ENCODE data around the gene FIG4. TPM values are rescaled to one million over a fixed set of nuclear protein-coding genes. Genes with fewer than 3 reads are reported as not detected.

The FIG4 gene
- total RNA-seq, 1 donor from 2014 or later: 13.0 TPM

DNA sequence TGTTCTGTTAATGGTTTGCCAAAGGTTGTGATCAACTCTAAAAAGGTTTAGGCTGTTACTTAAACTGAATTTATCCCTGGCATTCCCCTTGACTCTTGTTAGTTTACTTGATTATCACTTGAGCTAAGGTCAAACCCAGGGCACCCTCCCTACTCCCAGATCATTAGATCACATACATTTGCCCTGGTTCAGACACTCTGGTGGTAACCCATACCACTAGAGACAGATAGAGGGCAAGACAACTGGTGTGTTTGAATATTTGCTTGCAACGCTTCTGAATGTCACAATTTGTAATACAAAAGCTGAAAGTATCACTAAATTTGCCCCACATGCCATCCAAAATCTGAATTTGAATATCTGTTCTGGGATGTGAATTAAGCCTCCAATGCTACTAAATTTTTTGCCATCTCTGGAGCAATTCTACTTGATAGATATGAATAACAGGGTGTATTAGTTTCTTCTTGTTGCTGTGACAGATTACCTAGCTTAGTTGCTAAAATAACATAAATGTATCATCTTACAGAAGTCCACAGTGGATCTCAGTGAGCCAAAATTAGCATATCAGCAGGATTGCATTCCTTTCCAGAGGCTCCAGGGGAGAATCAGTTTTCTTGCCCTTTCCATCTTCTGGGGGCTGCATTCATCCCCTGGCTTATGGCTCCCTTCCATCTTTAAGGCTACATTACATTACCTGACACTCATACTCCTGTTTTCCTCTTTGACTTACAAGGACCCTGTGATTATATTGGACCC is 45.4 kb downstream of the FIG4 start:
- H3K36me3 Mint-ChIP-seq (ENCODE audit: low read depth): peaks cover 21% of the 10 kb centered on the region
- no peak for TF ChIP-seq CTCF (IDR thresholded peaks at IDR 0.05)
- H3K9me3 Mint-ChIP-seq (ENCODE audit: low read depth): peaks cover 2% of the 10 kb centered on the region
- no peak overlapping the region for H3K27ac Mint-ChIP-seq (ENCODE audit: unreplicated experiment)
- H3K4me1 Mint-ChIP-seq (ENCODE audit: low read depth): peaks cover 17% of the 10 kb centered on the region
- H3K4me3 Mint-ChIP-seq (ENCODE audit: unreplicated experiment): no peak overlapping the region
- DNase-seq (ENCODE audit: low spot score): no peak
- H3K27me3 Mint-ChIP-seq (ENCODE audit: low read depth): no peaks in the 10 kb centered on the region

GRCh38 chr6:109738255-109738654 is 47.2 kb downstream of the FIG4 start:
- no peak overlapping the region for H3K4me3 Mint-ChIP-seq (ENCODE audit: unreplicated experiment)
- peaks cover 2% of the 10 kb centered on the region for H3K9me3 Mint-ChIP-seq (ENCODE audit: low read depth)
- no peak for TF ChIP-seq CTCF (IDR thresholded peaks at IDR 0.05)

GRCh38 chr6:109738667-109739066 is 47.6 kb downstream of the FIG4 start:
- Mint-ChIP-seq H3K36me3 (ENCODE audit: low read depth) (peaks cover 21% of the 10 kb centered on the region), H3K4me1 (ENCODE audit: low read depth) (peaks cover 19% of the 10 kb centered on the region), H3K27ac (ENCODE audit: unreplicated experiment) (no peak overlapping the region), H3K4me3 (ENCODE audit: unreplicated experiment) (no peak overlapping the region), H3K9me3 (ENCODE audit: low read depth) (peaks cover 2% of the 10 kb centered on the region), H3K27me3 (ENCODE audit: low read depth) (no peaks in the 10 kb centered on the region)
- DNase-seq (ENCODE audit: low spot score): no peak
- TF ChIP-seq CTCF (IDR thresholded peaks at IDR 0.05): no peak

More at GRCh38 chr6:109738255-109738654, 47.2 kb downstream of the FIG4 start:
- H3K27me3 Mint-ChIP-seq (ENCODE audit: low read depth): no peaks in the 10 kb centered on the region
- H3K27ac Mint-ChIP-seq (ENCODE audit: unreplicated experiment): no peak overlapping the region
- H3K36me3 Mint-ChIP-seq (ENCODE audit: low read depth): peaks cover 21% of the 10 kb centered on the region
- H3K4me1 Mint-ChIP-seq (ENCODE audit: low read depth): peaks cover 17% of the 10 kb centered on the region
- no peak for DNase-seq (ENCODE audit: low spot score)

- no peak for DNase-seq (ENCODE audit: low spot score)
- Mint-ChIP-seq H3K9me3 (ENCODE audit: low read depth) (peaks cover 2% of the 10 kb centered on the region), H3K27ac (ENCODE audit: unreplicated experiment) (no peak overlapping the region), H3K27me3 (ENCODE audit: low read depth) (no peaks in the 10 kb centered on the region), H3K4me3 (ENCODE audit: unreplicated experiment) (no peak overlapping the region), H3K36me3 (ENCODE audit: low read depth) (peaks cover 21% of the 10 kb centered on the region), H3K4me1 (ENCODE audit: low read depth) (peaks cover 24% of the 10 kb centered on the region)
- no peak for TF ChIP-seq CTCF (IDR thresholded peaks at IDR 0.05)
Observed at GRCh38 chr6:109739686-109740085, 48.6 kb downstream of the FIG4 start.

DNA sequence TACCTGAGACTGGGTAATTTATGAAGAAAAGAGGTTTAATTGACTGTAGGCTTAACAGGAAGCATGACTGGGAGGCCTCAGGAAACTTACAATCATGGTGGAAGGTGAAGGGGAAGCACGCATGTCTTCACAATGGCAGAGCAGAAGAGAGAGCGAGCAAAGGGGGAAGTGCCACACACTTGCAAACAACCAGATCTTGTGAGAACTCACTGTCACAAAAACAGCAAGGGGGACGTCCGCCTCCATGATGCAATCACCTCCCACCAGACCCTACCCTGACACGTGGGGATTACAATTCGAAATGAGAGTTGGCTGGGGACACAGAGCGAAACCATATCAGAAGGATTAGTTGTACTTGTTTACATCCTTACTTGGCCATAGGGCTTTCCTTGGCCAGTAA is 49.7 kb downstream of the FIG4 start:
- Mint-ChIP-seq H3K27me3 (ENCODE audit: low read depth) (no peaks in the 10 kb centered on the region), H3K4me1 (ENCODE audit: low read depth) (peaks cover 24% of the 10 kb centered on the region), H3K4me3 (ENCODE audit: unreplicated experiment) (no peak overlapping the region), H3K9me3 (ENCODE audit: low read depth) (peaks cover 2% of the 10 kb centered on the region), H3K36me3 (ENCODE audit: low read depth) (peaks cover 17% of the 10 kb centered on the region), H3K27ac (ENCODE audit: unreplicated experiment) (no peak overlapping the region)
- no peak for TF ChIP-seq CTCF (IDR thresholded peaks at IDR 0.05)
- DNase-seq (ENCODE audit: low spot score): no peak

Measured in chondrocyte (in vitro differentiated cells).